ENCODE data around the gene ZNF563. TPM values are rescaled to one million over a fixed set of nuclear protein-coding genes. Genes with fewer than 3 reads are reported as not detected.

ZNF563 gene
- total and polyA plus RNA-seq, 10 of the 15 experiments (the other 5 are each of a cell fraction or from before 2014, with no cell fraction given) = 1.7 to 6.4 (median 2.8) TPM

- TF ChIP-seq NFYA (IDR thresholded peaks at IDR 0.05; ENCODE audit: borderline replicate concordance, low read depth, low read length) (no peak), DPF2 (IDR thresholded peaks at IDR 0.05) (no peak), ZSCAN29 (IDR thresholded peaks at IDR 0.05) (no peak), FOXM1 (IDR thresholded peaks at IDR 0.05; ENCODE audit: low read depth, low read length) (no peak), POU2F2 (IDR thresholded peaks at IDR 0.05; ENCODE audit: borderline replicate concordance, low read depth, low read length) (peak; percentile 33; the same call in 1 of the 3 replicates), SRF (IDR thresholded peaks at IDR 0.05; ENCODE audit: low read depth in 2 of 2, low read length in 2 of 2) (no peak), ZNF274 (IDR thresholded peaks at IDR 0.05; ENCODE audit: insufficient read depth, insufficient read length) (no peak), PBX3 (IDR thresholded peaks at IDR 0.05; ENCODE audit: insufficient replicate concordance, low read depth, low read length) (no peak)
Measured at GRCh38 chr19:12293777-12294248, 39.6 kb downstream of the ZNF563 start (continued).

DNA sequence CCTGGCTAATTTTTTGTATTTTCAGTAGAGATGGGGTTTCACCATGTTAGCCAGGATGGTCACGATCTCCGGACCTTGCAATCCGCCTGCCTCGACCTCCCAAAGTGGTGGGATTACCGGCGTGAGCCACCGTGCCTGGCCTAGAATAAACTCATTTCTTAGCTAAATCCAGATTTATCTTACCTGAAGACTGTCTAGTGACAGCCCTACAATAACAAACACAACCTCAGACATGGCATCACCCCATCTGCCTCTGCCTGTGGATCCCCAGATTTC is 43.7 kb downstream of the ZNF563 start:
- WGBS (ENCODE audit: insufficient coverage, insufficient replicate concordance, low lambda C conversion rate, missing lambda C conversion rate) = 99% methylated on average over 7 of the region's 7 CpGs
- Histone ChIP-seq H3K4me2 (ENCODE audit: control insufficient read depth, insufficient read depth) (no peak overlapping the region), H3K9me3 (replicated peaks; ENCODE audit: control insufficient read depth, insufficient read depth, low read length) (no peaks in the 10 kb centered on the region; the same call in 2 of the 3 replicates), H3K9ac (ENCODE audit: control insufficient read depth, insufficient read depth, low read length) (no peak overlapping the region), H3K27ac (ENCODE audit: control insufficient read depth, insufficient read depth) (no peak overlapping the region), H4K20me1 (ENCODE audit: control insufficient read depth, insufficient read depth) (no peaks in the 10 kb centered on the region; the same call in 1 of the 2 replicates), H2AFZ (ENCODE audit: control insufficient read depth, low read depth, low read length) (no peak overlapping the region), H3K27me3 (replicated peaks in 1 of 2; ENCODE audit: control insufficient read depth in 2 of 2, insufficient read depth in 2 of 2, low read length in 1 of 2) (no peaks in the 10 kb centered on the region), H3K79me2 (ENCODE audit: control insufficient read depth, insufficient read depth, low read length) (peaks cover 22% of the 10 kb centered on the region), H3K36me3 (ENCODE audit: control insufficient read depth in 2 of 2, insufficient read depth in 2 of 2, low read length in 1 of 2) (0 out of 4 replicates have a peak, but pooled peaks cover 0 to 3% of the 10 kb centered on the region in 2 experiments), H3K4me1 (ENCODE audit: control insufficient read depth, insufficient read depth, low read length) (peaks cover 7% of the 10 kb centered on the region; the same call in 1 of the 2 replicates), H3K4me3 (no peak overlapping the region)
- FAIRE-seq (no peak), DNase-seq (ENCODE audit: low read depth, low spot score) (no peak), ATAC-seq (no peak)
- no TSS peak for BruUV-seq (replicated peaks)
- in situ Hi-C loops (cut with MboI) = no loop called here
- ChIA-PET POLR2A (interaction anchor here (2.0 kb wide), 1 partner anchor 43 kb away, joined by 7 read pairs; the partner anchor contains the start of gene ZNF563), RAD21 (ENCODE audit: unreplicated experiment) (interaction anchor here (1.3 to 1.4 kb wide), 2 partner anchors 43 to 127 kb away, joined by 3 to 4 read pairs; partner anchors contain the start of gene ZNF136), CTCF (no interaction called here), SMC1A (ENCODE audit: uncharacterized antibody, unreplicated experiment) (interaction anchor here (0.5 to 1.1 kb wide), 2 partner anchors 8 to 44 kb away, joined by 3 read pairs; partner anchors contain the start of gene ZNF563)
- intact Hi-C loops (cut with micrococcal nuclease; ENCODE audit: unreplicated experiment) = loop anchor here (10.0 kb wide), 1 partner anchor 125 kb away; the partner anchor contains the start of gene ZNF136
- TF ChIP-seq TAF1 (IDR thresholded peaks at IDR 0.05; ENCODE audit: borderline replicate concordance, low read depth, low read length) (no peak), ATF2 (IDR thresholded peaks at IDR 0.05; ENCODE audit: low read length) (no peak), WRNIP1 (IDR thresholded peaks at IDR 0.05; ENCODE audit: borderline replicate concordance, low read depth, low read length) (no peak), TBL1XR1 (IDR thresholded peaks at IDR 0.05; ENCODE audit: low read depth, low read length) (no peak), NBN (IDR thresholded peaks at IDR 0.05) (no peak), NKRF (conservative IDR thresholded peaks at IDR 0.05) (no peak), NFXL1 (IDR thresholded peaks at IDR 0.05; ENCODE audit: borderline replicate concordance) (no peak)
- TF ChIP-seq, protein P1, sequence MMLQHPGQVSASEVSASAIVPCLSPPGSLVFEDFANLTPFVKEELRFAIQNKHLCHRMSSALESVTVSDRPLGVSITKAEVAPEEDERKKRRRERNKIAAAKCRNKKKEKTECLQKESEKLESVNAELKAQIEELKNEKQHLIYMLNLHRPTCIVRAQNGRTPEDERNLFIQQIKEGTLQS (IDR thresholded peaks at IDR 0.05; ENCODE audit: borderline replicate concordance, extremely low read depth, low read depth, low read length) = no peak

All from GM12878 (cell line).